ENCODE data around the gene UBN2.

GRCh38 chr7:139340808-139341057 is 109.7 kb downstream of the UBN2 start:
- TF ChIP-seq, protein P1, sequence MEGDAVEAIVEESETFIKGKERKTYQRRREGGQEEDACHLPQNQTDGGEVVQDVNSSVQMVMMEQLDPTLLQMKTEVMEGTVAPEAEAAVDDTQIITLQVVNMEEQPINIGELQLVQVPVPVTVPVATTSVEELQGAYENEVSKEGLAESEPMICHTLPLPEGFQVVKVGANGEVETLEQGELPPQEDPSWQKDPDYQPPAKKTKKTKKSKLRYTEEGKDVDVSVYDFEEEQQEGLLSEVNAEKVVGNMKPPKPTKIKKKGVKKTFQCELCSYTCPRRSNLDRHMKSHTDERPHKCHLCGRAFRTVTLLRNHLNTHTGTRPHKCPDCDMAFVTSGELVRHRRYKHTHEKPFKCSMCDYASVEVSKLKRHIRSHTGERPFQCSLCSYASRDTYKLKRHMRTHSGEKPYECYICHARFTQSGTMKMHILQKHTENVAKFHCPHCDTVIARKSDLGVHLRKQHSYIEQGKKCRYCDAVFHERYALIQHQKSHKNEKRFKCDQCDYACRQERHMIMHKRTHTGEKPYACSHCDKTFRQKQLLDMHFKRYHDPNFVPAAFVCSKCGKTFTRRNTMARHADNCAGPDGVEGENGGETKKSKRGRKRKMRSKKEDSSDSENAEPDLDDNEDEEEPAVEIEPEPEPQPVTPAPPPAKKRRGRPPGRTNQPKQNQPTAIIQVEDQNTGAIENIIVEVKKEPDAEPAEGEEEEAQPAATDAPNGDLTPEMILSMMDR (IDR thresholded peaks at IDR 0.05): no peak
- TF ChIP-seq POLR2A (IDR thresholded peaks at IDR 0.05): no peak
